Measurements from ENCODE around the gene YARS1.
"Not testable (repeated sequence)": the region's sequence is repeated elsewhere in the genome, so short reads cannot be mapped to it uniquely, and the experiment has no call there.

YARS1 gene

DNA sequence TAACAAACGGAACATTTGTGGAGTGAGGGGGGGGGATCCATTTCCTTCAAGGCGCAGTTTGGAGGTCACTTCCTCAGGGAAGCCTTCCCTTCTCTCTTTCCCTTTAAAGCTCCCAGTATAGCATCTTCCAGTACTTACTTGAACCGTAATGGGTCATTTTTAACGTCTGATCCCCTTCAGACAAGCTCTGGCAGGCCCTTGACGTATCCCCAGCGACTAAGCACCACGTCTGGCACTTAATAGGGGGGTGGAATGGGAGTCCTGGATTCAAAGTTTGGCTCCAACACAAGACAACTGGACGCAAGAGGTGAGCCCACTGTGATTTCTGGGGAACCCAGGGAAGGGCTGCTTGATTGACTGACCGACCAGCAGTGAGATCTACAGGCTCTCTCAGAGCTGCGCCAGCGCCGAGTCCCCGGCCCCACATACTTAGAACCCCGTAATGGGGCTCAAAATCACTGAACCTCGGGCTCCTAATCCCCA, 441 bp downstream of the YARS1 start:
- DNase-seq = no peak

DNA sequence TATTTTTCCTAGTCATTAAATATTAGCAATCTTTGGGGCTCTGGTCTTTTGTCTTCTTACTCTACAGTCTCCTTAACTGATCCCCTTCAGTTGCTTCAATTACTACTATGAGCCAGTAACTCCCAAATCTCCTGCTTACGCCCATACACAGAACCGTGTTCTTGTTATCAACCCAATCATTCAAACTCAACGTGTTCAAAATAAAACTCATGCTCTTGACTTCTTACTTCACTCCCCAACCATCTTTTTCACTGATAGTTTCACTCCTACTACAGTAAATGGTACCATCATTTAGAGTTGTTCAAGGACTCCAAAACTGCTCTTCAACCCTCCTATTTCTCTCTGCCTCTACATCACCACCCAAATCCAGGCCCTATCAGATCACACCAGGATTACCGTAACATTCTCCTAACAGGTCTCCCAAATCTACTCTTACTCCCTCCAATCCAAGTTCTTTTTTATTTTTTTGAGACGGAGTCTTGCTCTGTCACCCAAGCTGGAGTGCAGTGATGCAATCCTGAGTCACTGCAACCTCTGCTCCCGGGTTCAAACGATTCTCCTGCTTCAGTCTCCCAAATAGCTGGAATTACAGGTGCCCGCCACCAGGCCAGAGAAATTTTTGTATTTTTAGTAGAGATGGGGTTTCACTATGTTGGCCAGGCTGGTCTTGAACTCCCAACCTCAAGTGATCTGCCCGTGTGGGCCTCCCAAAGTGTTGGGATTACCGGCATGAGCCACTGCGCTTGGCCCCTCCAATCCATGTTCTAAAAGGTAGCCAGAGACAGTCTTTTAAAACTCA, 3.0 kb downstream of the YARS1 start:
- no peak for DNase-seq

DNA sequence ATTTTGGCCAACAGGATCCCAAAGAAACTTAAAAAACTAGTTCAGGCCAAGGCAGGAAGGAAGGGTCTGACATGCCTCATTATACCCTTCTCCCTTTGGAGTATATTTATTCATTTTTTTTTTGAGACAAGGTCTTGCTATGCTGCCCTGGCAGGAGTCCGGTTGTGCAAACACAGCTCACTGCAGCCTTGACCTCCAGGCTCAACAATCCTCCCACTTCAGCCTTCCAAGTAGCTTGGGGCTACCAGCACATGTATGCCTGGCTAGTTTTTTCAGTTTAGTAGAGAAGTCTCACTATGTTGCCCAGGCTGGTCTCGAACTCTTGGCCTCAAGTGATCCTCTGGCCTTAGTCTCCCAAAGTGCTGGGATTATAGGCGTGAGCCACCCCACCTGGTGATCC, 5.2 kb downstream of the YARS1 start:
- no peak for DNase-seq

DNA sequence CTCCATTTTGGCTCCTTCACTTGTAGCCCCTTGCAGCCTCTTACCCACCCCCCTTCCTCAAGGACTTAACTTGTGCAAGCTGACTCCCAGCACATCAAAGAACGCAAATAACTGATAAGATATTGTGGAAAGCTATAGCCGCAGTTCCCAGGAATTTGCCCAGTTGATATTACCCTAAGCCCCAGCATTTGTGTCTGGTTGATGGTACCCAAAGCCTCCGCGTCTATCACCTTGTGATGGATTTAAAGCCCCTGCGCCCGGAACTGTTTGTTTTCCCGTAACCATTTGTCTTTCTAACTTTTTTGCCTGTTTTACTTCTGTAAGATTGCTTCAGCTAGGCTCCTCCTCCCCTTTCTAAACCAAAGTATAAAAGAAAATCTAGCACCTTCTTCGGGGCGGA, 5.9 kb downstream of the YARS1 start:
- no peak for DNase-seq

DNA sequence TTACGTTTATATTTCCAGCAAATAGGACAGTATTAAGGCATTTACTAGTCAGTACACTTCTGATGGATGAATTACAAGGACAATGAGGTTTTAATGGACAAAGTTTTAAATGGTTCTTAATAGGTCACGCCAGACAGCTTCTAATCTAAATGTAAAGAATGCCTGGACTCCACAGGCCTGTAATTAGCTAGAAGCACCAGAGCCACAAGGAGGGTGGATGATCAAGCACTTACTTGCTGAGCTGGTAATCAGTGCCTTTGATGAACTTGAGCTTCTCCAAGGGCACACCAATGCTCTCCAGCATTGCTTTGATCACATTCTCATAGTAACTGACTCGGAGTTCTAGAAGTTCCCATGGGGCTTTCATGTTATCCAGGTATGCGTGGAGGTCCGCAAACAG, 6.8 kb downstream of the YARS1 start:
- no peak for DNase-seq

DNA sequence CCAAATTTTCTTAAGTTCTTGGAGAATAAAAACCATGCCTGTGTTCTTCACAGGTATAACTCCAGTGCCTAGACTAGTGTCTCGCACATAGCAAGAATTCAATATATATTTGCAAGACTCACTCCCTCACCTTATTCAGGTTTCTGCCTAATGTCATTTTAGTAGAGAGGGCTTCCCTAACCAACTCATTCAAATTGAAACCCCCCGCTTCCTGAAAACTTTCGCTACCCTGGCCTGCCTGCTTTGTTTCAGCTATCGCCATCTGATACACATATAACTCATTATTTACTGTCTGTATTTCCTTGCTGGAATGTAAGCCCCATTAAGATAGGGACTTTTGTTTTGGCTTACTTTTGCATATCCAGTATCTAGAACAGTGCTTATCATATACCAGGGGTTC, 8.6 kb downstream of the YARS1 start:
- no peak for DNase-seq

DNA sequence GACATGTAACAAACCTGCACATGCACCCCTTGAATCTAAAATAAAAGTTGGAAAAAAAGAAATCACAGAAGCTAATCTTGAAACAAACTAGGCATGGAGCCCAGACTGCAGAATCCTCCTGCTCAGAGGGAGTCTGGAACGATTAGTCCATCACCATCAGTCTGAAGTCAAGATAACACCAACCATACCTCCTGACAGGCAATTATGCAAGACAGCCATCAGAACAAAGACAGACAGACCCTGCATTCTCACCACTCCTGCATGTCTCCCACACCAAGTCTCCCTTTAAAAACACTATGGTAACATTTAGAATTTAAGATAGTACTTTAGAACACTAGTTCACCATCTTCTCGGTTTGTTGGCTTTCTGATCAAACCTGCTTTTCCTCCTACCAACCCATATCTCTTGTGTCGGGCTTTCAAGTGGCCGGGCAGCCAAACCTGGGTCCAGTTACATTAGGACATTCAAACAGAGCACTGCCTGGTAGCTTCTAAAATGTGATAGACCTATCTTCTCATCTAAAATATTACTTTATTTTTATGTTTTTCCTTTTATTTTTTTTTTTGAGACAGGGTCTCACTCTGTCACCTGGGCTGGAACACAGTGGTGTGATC, 10.1 kb downstream of the YARS1 start:
- DNase-seq = no peak

DNA sequence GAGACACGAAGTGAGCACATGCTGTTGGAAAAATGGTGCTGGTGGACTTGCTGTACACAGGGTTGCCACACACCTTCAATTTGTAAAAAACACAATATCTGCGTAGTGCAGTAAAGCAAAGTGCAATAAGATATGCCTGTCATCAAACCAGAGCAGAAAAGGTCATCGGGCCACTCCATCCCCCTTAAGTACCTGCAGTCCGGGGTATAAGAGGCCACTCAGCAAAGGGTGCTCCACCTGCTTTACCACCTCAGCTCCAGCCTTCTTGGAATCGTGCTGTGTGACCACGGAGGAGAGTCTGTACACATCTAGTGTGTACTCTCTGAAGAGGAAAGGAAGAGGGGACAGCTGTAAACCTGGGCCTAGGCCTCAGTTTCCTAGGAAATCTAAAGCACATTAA, 10.9 kb downstream of the YARS1 start:
- no peak for DNase-seq

DNA sequence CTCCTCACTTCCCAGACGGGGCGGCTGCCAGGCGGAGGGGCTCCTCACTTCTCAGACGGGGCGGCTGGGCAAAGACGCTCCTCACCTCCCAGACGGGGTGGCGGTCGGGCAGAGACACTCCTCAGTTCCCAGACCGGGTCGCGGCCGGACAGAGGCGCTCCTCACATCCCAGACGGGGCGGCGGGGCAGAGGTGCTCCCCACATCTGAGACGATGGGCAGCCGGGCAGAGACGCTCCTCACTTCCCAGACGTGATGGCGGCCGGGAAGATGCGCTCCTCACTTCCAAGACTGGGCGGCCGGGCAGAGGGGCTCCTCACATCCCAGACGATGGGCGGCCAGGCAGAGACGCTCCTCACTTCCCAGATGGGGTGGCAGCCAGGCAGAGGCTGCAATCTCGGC, 12.7 kb downstream of the YARS1 start:
- not testable (repeated sequence) for DNase-seq

DNA sequence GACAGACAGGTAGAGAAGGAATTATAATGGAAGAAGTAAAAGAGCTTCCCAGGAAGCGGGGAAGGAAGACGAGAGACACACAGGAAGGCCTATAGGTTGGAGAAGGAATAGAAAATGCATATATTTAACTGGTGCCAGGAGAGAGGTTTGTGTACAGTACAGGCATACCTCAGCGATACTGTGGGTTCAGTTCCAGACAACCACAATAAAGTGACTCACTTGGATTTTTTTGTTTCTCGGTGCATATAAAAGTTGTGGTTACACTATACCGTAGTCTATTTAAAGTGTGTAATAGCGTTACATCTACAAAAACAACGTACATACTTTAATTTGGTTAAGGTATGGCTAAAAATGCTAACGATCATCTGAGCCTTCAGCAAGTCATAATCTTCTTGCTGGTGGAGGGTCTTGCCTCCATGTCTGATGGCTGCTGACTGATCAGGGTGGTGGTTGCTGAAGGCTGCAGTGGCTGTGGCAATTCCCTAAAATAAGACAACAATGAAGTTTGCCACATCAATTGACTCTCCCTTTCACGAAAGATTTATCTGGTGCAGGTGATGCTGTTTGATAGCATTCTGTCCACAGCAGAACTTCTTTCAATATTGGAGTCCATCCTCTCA, 16.0 kb downstream of the YARS1 start:
- DNase-seq = no peak

DNA sequence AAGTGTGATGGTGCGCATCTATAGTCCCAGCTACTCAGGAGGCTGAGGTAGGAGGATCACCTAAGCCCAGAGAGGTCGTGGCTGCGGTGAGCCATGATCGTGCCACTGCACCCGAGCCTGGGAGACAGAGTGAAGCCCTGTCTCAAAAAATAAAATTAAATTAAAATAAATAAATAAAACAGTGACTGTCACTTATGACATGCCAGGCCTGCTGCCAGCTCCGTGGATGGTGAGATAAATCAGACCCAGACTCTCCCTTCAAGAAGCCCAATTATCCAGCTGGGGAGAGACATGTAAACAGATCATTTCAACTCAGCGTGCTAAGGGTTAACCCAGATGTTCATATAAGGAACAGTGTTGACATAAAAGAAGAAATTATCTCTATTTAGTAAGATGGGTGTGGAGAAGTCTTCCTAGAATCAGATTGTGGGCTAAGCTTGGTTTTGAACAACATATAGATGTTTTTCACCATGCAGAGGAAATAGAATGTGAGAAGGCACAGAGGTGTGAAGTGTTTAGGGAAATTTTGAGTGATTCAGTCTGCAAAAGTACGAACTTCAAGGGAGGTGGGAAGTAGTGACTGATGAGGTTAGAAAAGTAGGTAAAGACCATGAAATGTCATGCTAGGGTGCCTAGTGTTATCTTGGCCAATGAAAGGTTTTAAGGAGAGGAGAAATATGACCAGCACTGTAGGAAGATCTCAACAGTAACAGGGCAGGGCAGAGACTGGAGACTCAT, 18.3 kb downstream of the YARS1 start:
- no peak for DNase-seq

DNA sequence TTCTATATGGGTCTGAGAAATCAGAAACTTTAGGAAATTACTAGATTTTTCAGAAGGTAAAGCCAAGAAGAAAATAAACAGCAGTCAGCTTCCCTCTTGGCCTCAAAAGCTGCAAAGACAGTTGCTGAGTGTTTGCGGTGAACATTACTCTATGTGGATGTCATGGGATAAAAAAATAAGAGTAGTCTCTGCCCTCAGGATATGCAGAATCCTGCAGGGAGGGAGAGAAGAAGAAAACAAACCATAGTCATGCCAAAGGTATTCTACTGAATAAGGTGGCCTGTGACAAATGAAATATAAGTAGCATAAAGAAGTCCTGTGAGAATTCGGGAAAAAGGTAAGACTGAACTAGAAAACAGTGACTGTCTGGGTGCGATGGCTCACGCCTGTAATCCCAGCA, 19.0 kb downstream of the YARS1 start:
- DNase-seq = no peak

DNA sequence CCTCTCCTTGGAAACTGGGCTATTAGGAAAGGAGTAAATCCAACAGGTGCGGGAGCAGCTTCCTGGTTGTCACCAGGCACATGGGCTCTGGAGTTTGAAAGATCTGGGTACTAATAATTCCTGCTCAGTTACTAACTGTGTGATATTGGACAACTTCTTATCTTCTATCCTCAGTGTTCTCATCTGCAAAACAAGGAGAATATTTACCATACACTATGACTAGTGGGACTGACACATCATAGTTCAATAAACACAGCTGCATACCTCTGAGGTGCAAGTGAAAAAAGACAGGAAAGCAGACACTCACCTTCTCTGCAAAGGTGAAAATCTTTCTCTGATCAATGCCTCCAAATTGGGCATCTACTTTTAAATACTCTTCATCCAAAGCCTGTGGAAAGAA, 19.7 kb downstream of the YARS1 start:
- DNase-seq = no peak

DNA sequence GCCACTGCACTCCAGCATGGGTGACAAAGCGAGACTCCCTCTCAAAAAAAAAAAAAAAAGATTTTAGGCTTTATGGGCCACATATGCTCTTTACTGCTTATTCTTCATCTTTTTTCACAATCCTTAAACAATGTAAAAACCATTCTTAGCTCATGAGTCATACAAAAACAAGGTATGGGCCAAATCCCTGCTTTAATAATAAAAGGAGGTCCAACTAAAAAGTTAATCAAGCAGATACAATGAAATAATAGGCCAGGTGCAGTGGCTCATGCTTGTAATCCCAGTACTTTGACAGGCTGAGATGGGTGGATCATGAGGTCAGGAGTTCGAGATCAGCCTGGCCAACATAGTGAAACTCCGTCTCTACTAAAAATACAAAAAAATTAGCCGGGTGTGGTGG, 21.4 kb downstream of the YARS1 start:
- not testable (repeated sequence) for DNase-seq

DNA sequence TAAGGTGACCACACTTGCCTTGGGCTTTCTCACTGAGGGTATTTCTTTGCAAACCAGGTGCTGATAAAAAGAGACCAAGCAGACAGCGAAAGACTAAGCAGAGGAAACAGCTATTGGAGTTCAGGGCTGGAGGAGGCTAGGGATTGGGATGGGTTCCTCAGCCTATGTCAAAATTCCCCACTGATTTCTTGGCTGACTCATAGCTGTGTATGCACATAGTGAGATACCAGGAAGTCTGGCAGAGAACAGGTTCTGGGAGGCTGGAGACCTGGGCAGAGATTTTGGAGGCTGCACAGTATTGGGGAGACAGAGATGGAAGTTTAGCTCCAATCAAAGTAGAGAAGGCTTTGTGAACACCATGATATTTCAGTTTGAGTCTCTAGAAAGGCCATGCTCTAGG, 25.3 kb downstream of the YARS1 start:
- no peak for DNase-seq

DNA sequence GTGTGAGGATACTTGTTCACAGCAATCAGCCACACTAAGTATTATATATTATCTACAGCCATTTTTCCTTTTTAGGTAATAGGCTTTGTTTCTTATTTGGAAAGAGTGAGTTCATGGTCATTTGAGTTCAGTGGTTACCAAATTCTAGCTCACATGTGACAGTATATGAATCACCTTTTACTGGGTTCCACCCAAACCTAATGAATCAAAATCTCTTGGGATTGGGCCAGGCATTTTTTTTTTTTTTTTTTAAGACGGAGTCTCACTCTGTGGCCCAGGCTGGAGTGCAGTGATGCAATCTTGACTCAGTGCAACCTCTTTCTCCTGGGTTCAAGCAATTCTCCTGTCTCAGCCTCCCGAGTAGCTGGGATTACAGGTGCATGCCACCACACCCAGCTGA, 27.8 kb downstream of the YARS1 start:
- DNase-seq = not testable (repeated sequence)

DNA sequence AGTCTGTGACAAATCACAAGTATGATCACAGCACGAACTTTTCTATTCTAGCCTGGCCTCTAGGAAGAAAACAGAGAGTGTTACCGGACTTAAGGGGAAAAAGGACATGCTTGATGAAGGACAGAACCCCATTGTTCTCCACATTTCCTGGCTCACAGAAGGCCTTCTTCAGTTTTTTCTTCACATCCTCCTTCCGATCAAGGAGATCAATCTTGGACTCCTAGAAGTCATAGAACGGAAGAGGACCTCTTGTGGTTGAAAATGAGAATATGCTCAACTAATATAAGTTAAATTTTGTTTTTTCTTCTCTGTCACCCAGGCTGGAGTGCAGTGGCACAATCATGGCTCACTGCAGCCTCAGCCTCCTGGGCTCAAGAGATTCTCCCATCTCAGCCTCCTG, 30.3 kb downstream of the YARS1 start:
- DNase-seq = peak; percentile 56

DNA sequence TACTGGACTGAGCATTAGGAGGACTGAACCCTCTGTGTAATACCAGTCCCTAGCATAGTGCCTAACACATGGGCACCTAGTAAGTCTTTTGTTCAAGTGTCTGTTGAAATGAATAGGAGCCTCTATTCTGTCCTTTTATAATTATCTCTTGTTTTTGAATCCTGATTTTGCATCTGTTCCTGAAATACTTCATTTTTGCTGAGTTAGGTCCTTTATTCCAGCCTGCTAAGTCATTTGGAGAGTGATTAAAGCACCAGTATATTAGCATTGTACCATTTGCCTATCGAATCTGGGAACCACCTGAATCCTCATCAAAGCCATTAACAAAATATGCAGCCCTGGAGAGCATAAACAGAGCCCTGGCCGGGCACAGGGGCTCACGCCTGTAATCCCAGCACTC, 32.3 kb downstream of the YARS1 start:
- no peak for DNase-seq

DNA sequence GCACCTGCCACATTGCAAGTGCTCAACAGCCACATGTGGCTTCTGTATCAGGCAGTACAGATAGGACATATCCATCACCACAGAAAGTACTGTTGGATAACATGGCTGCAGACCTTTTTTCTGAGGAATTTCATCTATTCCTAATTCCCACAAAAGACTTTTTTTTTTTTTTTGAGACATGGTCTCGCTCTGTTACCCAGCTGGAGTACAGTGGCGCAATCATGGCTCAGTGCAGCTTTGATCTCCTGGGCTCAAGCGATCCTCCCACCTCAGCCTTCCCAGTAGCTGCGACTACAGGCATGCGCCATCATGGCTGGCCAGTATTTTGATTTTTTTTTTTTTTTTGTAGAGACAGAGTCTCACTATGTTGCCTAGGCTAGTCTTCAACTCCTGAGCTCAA, 33.3 kb downstream of the YARS1 start:
- DNase-seq = no peak

DNA sequence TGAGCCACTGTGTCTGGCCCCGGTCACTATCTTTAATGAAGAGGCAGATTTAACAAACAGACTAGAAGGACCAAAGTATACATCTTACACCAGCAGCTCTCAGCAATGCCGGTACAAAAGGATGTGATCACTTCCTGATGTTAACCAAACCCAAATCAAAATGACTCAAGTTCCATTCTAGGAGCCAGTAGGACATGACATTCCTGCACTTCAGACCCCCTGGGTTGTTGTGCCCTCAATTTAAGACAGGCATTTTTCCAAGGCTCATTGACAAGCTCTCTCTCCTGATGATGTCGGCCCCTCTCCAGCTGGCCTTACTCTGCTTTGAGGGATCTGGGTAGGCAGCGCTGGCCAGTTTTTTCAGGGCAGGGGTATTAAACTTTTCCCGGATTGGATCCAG, 35.1 kb downstream of the YARS1 start:
- no peak for DNase-seq

DNA sequence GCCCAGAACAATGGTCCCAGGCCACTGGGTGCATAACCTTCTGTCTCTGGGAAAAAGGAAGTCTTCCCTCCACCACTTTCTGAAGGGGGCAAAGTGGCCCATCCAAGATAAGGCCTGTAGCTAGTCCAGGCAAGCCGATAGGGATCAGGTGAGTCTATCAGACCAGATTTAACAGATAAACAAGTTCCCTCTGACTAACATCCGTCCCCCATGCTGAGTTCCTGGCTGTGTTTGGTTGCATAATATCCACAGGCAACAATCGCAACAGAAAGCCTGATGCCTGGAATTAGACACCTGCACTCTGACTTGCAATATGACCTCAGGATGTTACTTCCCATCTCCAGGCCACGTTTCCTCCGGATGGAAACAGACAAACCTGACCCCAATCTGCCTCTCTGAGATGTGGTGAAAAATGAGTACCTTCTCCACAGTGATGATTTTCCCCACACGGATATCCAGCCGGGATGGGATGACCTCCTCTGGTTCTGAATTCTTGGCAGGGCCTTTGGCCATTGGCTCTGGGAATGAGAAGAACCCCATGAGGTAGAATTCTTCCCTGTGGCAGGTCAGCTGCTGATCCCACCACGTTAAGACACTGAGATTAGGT, 36.4 kb downstream of the YARS1 start:
- DNase-seq = peak; percentile 51

DNA sequence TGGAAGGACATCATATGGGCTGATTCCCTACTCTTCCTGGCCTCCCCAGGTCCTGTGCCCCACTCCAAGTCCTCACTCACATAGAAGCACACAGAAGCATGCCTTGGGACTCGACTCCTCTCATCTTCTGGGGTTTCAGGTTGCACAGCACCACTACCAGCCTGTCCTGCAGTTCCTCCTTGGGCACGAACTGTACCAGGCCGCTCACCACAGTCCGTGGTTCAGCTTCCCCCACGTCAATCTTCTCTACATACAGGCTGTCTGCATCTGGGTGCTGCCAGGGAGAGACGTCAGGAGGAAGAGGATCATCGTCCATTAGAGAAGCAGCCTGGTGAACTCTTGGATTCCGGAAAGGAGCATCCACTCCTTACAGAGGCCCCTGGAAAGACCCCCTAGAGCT, 37.2 kb downstream of the YARS1 start:
- peak; percentile 50 for DNase-seq

DNA sequence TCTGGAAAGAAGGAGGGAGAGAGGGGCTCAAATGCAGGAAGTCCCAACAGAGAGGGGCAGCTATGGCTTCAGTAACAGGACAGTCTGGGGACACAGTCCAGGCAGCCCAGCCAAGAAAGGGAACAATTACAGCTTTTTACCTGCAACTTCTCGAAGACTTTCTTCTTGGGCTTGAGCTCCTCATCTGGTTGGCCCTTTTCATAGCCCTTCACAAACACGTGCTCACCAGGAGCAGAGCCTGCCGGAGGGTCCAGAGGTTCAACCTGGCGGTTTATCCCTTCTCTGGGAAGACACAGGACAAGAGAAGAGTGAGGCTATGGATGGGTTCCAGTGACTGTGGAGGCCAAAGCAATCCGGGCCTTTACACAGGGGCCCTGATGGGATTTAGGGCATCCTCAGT, 37.9 kb downstream of the YARS1 start:
- DNase-seq = no peak

Measured in hematopoietic multipotent progenitor cell treated with erythropoietin and hydrocortisone succinate and interleukin-3 and kit ligand, for 4 days (in vitro differentiated cells).